Measurements from ENCODE around the gene MIEF1. TPM values are rescaled to one million over a fixed set of nuclear protein-coding genes. Genes with fewer than 3 reads are reported as not detected.

Gene MIEF1
- total RNA-seq, 4 donors from 2014 or later: 12.8 to 27.1 (median 20.2) TPM

DNA sequence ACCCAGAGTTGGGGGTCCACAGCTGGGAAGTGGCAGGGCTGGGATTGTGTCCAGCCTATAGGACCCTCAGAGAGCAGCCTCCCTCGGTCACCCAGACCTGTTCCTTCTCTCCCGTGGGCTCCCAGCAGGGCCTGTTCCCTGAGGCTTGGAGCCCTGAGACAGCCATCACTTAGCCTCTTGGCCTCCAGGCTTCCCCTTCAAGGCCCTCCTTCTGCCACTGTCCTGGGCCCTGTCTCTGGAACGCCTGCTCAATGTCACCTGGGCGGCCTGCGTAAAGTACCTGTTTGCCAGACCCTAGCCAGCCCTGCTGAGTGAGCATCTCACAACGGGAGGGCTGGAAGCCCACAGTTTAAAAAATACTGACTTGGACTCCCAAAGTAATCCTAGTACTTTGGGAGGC, 38.8 kb upstream of the MIEF1 start:
- H3K4me3 ChIP-seq (ENCODE audit: low read depth, poor library complexity, severe bottlenecking): no peak overlapping the region
- 80 to 85% methylated on average over 6 of the region's 6 CpGs for WGBS, 2 donors
- no peak for DNase-seq (ENCODE audit: low spot score in 2 of 2)
- TF ChIP-seq POLR2A (IDR thresholded peaks at IDR 0.05): no peak
- TF ChIP-seq, protein P1, sequence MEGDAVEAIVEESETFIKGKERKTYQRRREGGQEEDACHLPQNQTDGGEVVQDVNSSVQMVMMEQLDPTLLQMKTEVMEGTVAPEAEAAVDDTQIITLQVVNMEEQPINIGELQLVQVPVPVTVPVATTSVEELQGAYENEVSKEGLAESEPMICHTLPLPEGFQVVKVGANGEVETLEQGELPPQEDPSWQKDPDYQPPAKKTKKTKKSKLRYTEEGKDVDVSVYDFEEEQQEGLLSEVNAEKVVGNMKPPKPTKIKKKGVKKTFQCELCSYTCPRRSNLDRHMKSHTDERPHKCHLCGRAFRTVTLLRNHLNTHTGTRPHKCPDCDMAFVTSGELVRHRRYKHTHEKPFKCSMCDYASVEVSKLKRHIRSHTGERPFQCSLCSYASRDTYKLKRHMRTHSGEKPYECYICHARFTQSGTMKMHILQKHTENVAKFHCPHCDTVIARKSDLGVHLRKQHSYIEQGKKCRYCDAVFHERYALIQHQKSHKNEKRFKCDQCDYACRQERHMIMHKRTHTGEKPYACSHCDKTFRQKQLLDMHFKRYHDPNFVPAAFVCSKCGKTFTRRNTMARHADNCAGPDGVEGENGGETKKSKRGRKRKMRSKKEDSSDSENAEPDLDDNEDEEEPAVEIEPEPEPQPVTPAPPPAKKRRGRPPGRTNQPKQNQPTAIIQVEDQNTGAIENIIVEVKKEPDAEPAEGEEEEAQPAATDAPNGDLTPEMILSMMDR (IDR thresholded peaks at IDR 0.05): no peak
- intact Hi-C loops (cut with DNase I; ENCODE audit: low total_unique reads): no loop called here

DNA sequence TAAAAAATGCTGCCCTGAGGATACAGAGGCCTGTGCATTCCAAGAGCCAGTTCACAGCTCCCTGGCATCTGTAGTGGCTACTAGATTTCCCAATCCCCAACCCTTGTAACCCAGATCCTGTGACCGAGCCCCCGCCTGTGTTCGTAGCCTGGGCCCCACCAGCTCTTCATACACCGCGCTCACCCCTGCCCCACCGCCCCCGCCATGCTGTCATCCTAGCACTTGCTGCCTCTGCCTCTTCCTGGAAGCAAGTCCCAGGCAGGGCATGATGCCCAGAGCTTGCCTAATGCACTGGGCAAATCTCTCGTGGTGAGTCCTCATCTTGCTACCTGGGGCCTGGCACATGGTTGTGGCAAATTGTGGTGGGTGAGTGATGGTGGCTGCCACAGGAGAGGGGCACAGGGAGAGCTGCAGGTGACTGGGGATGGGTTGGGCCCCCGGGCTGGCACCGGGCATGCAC, 38.1 kb upstream of the MIEF1 start:
- intact Hi-C loops (cut with DNase I; ENCODE audit: low total_unique reads): no loop called here
- DNase-seq (ENCODE audit: low spot score in 2 of 2): no peak
- H3K4me3 ChIP-seq (ENCODE audit: low read depth, poor library complexity, severe bottlenecking): no peak overlapping the region
- TF ChIP-seq POLR2A (IDR thresholded peaks at IDR 0.05): no peak
- TF ChIP-seq, protein P1 (IDR thresholded peaks at IDR 0.05): no peak
- WGBS, 2 donors: 41 to 52% methylated on average over 10 of the region's 10 CpGs

DNA sequence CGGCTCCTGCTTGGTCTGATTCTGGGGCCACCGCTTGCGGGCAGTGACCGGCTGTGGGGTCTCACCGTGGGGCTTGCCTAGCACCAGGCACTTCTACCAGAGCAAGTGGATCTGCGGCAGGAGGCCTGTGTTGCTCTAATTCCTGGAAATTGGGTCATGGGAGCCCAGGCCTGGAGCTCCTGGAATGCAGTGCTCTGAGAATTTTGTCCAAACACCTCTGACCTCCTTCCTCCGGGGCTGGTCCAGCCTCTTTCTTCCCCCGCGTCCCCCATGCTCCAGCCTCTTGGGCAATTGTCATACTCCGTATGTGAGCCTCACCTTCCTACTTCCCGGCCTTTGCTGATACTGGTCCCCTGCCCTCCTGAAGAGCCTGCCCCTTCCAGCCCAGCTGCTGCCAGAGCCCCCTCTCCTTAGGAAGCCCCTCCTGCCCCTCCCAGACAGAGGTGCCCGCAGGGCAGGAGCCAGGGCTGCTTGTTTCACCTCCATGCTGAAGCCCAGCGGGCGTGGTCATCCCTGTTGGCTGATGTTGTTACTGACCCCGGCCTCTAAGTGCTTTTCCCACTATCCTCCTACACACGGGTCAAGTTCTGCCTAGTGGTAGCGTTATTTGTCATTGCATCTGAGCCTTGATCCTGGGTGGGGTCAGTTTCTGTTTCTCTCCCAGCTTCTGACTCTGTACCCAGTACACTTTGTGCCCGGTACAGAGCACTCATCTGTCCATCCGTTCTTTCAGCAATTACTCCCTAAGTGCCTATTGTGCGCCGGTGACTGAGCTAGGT, 35.7 kb upstream of the MIEF1 start:
- intact Hi-C loops (cut with DNase I; ENCODE audit: low total_unique reads): no loop called here
- 74 to 81% methylated on average over 21 of the region's 21 CpGs for WGBS, 2 donors
- H3K4me3 ChIP-seq (ENCODE audit: low read depth, poor library complexity, severe bottlenecking): no peak overlapping the region
- TF ChIP-seq POLR2A (IDR thresholded peaks at IDR 0.05): no peak
- TF ChIP-seq, protein P1 (IDR thresholded peaks at IDR 0.05): no peak
- DNase-seq (ENCODE audit: low spot score in 2 of 2): no peak

DNA sequence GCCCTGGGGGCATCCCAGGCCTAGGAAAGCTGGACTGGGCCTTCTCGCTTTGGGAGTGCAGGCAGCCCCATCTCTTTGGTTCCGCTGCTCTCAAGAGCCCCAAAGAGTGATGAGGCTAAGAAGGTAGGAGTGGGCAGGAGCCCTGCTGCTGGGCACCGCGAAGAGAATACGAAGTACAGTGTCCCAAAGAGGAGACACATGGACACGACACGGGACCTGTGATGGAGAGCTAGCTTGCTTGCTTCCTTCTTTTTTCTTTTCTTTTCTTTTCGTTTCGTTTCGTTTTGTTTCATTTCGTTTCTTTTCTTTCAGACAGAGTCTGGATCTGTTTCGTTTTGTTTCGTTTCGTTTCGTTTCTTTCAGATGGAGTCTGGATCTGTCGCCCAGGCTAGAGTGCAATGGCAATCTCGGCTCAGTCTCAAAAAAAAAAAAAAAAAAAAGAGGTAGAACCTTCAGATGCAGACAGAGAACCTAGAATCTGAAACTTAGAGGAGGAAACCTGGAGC, 34.6 kb upstream of the MIEF1 start:
- DNase-seq (ENCODE audit: low spot score in 2 of 2): no peak
- intact Hi-C loops (cut with DNase I; ENCODE audit: low total_unique reads): no loop called here
- no peak overlapping the region for H3K4me3 ChIP-seq (ENCODE audit: low read depth, poor library complexity, severe bottlenecking)
- 76 to 78% methylated on average over 17 of the region's 17 CpGs for WGBS, 2 donors
- TF ChIP-seq POLR2A (IDR thresholded peaks at IDR 0.05): no peak
- TF ChIP-seq, protein P1 (IDR thresholded peaks at IDR 0.05): no peak

DNA sequence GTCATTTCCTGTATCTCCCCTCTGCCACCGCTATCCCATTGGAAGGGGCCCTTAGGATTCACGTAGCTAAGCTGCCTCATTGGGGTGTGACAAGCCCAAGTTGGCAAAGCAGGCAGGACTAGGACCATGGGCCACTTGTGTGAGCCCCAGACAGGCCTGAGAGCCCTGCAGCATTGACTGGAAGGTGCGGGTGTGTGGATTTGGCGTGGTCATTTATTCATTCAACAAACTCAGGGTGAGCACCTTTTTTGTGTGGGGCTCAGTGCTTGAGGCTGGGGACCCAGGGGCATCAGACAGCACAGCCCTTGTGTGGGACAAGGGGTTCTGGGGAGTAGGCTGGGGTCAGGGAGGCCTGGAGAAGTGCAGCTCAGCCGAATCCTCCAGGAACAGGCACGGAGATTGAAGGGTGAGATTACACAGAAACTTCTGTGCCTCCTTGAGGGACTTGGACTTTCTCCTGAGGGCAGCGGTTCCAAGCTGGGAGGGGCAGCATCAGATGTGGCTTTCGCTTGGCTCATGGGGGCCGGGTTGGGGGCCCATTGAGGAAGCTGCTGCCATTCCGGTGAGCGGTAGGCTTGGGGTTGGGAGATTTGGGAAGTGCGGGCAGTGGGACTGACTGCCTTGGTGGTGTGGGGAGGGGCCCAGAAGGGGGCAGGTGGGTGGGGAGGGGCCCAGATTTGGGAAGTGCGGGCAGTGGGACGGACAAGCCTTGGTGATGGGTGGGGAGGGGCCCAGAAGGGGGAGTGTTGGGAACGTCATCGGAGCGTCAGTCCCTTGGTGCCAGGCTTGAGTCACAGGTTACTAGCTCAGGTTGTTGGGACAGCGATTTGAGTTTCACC, 33.4 kb upstream of the MIEF1 start:
- intact Hi-C loops (cut with DNase I; ENCODE audit: low total_unique reads): no loop called here
- whole genome bisulfite sequencing, 2 donors: 79 to 80% methylated on average over 18 of the region's 18 CpGs
- no peak for DNase-seq (ENCODE audit: low spot score in 2 of 2)
- no peak overlapping the region for H3K4me3 ChIP-seq (ENCODE audit: low read depth, poor library complexity, severe bottlenecking)
- TF ChIP-seq POLR2A (IDR thresholded peaks at IDR 0.05): no peak
- TF ChIP-seq, protein P1 (IDR thresholded peaks at IDR 0.05): no peak

Data from lower leg skin (tissue), 4 donors.